Fibroblast of skin of right biceps (primary cell): Measurements from ENCODE around the gene MTMR4.
"Not testable (repeated sequence)": the region's sequence is repeated elsewhere in the genome, so short reads cannot be mapped to it uniquely, and the experiment has no call there.

Source experiments
- DNase-seq: peaks from one replicate; pipeline ENCODE4 v3.0.0-alpha.2; 2013

MTMR4 gene

GRCh38 chr17:58513965-58514769 is at the start of gene MTMR4:
Gene MTMR4 (minus strand): TSS chr17:58514638. CDS start chr17:58514407, 231 bp downstream.
- DNase-seq, result peak; percentile 80

DNA sequence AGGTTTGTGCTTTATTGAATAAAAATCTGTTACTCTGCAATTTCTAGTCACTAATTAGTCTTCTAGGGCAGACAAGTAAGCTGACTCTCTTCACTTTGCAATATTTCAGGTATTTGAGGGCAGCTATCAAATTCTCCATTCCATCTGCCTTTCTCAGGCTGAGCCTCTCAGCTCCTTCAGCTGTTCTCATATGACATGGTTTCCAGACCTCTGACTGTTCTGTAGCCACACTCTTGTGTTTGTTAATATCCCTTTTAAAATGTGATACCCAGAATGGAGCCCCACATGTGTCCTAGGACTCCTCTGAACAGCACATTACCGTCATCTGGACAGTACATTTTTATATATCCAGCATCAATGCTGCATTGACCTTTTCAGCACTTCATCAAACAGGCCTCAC is 46.1 kb upstream of the MTMR4 start:
- DNase-seq, result no peak

DNA sequence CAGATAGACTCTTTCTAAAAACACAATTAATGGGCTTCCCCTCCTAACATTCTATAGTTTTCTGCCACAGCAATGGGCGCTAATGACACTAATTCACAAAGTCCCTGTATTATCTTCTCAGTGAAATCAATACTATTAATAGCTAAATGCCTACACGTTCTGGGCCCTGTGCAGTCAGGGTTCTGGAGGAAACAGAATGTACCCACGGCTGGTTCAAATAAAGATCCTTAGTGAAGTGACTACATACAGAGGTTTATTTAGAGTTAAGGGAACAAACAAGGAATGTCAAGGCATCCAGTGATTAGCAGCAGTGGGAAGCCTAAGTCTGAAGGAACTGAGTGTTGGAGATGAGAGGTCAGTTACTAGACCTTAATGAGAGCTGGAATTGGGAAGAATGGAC is 43.5 kb upstream of the MTMR4 start:
- DNase-seq, result no peak

DNA sequence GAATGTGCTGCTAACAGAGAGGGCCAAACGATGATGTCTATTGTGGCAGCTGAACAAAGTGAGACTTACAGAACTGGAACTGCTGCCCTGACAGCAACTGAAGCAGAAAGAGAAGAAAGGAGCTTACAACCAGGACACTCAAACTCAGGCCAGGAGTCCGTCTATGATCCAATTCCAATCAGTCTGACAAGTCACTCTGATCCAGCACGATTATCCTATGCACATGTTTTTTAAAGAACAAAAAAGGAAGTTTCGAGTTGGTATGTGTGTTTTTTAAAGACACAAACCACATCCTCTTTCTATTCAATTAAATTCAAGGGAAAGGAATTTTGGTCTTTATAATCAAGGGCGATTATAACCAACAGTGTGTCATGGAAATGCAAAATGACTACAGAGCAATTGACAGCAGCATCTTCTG is 42.4 kb upstream of the MTMR4 start:
- DNase-seq, result peak; percentile 36

- DNase-seq, result not testable (repeated sequence)
These were observed 40.7 kb upstream of the MTMR4 start for GRCh38 chr17:58555109-58555508.

- no peak for DNase-seq
These were observed 26.8 kb upstream of the MTMR4 start for GRCh38 chr17:58541249-58541648.

- no peak for DNase-seq
These were observed 25.3 kb upstream of the MTMR4 start for GRCh38 chr17:58539698-58540097.

- DNase-seq, result no peak
These were observed 24.5 kb upstream of the MTMR4 start for GRCh38 chr17:58538811-58539409.

DNA sequence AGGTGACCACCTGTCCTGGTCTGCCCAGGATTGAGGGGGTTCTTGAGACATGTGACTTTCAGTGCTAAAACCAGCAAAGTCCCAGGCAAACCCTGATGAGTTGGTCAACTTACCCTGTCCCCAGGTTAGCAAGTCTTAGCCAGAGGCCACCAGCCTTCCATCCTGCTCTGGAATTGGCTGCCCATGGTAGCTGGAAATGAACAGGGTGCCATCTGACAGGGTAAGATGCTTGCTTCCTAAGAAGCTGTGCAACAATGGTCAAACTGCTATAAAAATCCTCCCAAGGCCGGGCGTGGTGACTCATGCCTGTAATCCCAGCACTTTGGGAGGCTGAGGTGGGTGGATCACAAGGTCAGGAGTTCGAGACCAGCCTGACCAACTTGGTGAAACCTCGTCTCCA is 22.8 kb upstream of the MTMR4 start:
- DNase-seq, result no peak

DNA sequence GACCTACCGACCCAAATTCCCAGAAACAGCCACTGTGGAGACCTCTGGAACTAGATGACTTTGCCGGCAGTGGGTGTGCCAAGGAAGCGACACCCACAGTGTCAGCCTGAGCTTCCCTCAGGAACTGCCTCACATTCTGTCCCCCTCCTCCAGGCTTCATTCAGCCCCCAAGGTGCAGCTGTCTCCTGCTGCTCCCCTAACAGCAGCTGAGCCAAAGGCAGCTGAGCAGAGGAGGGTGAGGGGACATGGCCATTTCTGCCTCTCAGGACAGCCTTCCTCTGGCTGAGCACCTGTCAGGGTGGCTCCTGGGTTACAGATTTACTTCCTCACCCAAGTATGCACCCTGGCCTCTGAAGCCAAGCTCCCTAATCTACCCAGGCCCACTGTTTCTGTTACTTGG is 22.1 kb upstream of the MTMR4 start:
- DNase-seq, result no peak

DNA sequence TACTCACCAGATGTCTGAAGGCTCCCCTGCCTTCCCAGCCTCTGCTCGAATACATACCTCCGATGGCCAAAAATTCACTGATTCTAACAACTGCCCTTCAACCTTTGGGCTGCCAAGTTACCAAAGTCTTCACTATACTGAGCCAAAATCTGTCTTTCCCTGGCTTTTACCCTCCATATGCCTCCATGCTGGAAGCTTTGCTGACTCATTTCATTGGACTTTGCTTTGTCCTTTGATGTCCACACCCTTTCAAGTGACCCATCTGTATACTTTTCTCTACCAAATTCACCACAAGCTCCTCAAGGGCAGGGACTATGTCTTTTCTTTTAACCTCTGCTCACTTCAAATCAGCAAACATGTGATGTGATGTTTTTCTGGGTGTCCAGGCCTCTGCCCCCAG is 21.0 kb upstream of the MTMR4 start:
- DNase-seq, result peak; percentile 38

GRCh38 chr17:58534901-58535421 is 20.5 kb upstream of the MTMR4 start:
- peak; percentile 67 for DNase-seq

DNA sequence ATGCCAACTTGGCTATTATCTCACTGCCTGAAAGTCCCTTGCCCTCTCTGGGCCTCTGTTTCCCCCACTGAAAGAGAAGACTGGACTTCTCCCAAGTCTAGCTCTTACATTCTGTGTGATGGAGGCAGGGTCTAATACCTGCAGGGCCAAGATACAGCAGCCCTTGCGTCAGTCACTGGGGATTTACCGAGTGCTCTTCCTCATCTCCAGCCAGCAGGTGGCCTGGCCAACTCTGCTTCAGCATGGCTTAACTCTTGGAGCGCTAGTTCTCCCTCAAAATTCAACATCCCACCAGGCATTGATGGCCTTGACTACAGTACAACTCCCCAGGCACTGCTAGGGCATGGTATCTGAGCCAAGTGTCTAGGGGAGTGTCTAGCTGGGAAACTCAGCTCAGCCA is 19.9 kb upstream of the MTMR4 start:
- DNase-seq, result no peak

DNA sequence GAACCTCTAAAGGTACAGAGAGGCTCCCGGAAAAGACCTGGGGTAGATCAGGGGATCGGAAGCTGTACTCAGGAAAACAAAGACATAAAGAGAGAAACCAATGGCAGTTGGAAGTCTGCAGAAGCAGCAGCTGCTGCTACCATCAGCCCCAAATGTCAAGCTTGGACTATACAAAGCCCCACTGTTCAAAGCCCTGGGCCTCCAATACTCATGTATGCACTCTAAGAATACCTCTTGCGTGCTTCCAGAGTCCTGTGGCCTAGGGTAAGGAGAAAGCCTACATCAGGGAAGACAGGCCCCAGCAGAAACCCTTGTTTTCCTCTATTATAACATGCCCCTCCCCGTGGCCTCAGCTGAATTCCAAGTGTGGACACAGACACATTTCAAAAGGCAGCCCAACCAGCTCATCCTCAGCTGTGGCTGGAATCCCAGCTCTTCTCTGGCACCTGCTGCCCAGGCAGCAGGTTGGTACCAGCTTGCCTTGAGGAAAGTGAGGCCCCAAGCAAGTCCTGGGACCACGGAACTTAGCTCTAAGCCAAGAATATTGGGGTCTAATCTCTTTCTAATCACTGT is 19.3 kb upstream of the MTMR4 start:
- DNase-seq, result no peak

GRCh38 chr17:58532555-58532951 is 18.1 kb upstream of the MTMR4 start:
- no peak for DNase-seq

GRCh38 chr17:58531661-58532554 is 17.5 kb upstream of the MTMR4 start:
- peak; percentile 39 for DNase-seq

- no peak for DNase-seq
These were observed 16.7 kb upstream of the MTMR4 start for GRCh38 chr17:58531122-58531521.

DNA sequence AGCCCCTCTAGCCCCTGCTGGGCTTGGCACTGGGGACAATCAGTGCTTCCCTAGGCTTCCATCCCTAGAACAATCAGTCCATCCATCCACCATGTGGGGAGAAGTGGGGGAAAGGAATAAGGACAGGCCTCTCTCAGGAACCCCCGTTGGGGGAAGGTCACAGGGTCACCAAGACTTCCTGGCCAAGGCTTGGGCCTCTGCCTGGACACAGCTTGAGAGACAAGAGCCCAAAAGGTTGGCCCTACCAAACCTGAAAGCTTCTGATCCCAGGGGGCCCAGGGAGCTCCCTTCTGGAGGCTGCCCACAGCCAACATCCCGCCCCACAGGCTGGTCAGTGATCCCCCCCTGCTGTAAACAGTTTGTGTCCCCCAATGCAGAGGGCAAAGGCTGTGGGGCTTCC is 16.2 kb upstream of the MTMR4 start:
- DNase-seq, result no peak

DNA sequence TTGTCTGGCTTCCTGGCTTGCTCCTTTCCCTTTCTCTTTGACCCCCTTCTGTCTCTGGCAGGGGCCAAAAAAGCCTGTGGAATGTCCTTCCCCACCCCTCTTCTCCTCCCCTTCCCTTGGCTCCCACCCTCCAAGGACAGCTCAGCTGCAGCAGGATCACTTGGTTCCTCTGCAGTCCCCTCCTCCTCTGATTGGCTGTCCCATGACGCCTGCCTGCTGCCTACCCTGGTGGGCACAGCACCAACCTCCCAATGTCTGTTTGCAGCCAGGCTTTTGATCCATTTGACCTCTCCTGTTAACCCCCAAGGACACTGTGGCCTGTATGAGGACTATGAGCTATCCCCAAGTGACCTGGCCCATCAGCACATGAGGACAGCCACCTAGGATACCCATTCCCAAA is 14.8 kb upstream of the MTMR4 start:
- DNase-seq, result no peak

- DNase-seq, result no peak
These were observed 14.0 kb upstream of the MTMR4 start for GRCh38 chr17:58528443-58528842.

- no peak for DNase-seq
These were observed 13.5 kb upstream of the MTMR4 start for GRCh38 chr17:58527949-58528348.

- DNase-seq, result no peak
These were observed 12.9 kb upstream of the MTMR4 start for GRCh38 chr17:58527306-58527705.

DNA sequence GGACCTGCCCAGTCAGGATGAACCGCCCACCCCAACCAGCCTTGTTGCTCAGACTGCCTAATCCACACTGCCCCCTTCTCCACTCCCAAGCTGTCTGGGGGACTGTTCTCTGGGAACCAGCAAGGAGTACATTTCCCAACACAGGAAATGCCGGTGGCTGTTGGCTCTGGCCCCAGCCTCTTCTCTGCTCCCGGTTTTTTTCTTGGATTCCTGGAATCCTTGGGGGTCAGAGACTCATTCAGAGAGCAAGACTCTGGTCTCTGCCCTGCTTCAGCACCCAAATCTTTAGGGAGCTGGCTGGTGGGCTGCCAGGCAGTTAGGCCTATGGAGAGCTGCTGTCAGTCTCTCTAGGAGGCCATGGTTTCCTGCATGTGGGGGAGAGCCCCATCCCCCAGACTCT is 10.8 kb upstream of the MTMR4 start:
- peak; percentile 98 for DNase-seq
